Erythroblast (primary cell): ENCODE measurements around the gene KCNG4.

Experiments
- GATA1 ChIP-seq: IDR thresholded peaks from 2 replicates; pipeline ENCODE4 v1.6.1; 2011; ENCODE audit warnings: low read depth, mild to moderate bottlenecking, control low read depth, low read length, moderate library complexity
- POLR2A ChIP-seq: IDR thresholded peaks from 2 replicates; pipeline ENCODE4 v1.6.1; 2011; ENCODE audit warnings: mild to moderate bottlenecking, low read length

DNA sequence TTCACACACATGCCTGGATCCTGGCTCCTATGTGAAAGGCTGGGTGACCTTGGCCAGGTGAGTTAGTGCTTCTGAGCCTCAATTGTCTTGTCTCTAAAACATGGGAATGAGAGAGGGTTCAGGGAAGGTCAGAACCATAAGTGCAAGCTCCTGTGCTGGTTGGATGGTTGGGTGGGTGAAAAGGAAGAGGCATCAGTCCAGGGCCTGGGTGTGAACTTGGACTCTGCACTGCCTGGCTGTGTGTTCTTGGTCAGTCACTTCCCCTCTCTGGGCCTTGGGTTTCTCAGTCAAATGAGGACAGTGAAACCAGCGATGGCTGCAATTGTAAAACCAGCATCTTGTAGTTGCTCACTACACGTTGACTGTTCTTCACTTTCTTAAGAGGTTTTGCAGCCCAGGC lies 643 bp upstream of the KCNG4 start:
- no peak for TF ChIP-seq POLR2A
- no peak for TF ChIP-seq GATA1
